Activated T-cell treated with anti-CD3 and anti-CD28 coated beads, Interleukin-2, amount 50 U/mL, for 24 hours (primary cell): ENCODE measurements around the gene OSR1.
"Not testable (repeated sequence)": the region's sequence is repeated elsewhere in the genome, so short reads cannot be mapped to it uniquely, and the experiment has no call there.

Source experiments
- DNase-seq: peaks from one replicate; pipeline ENCODE4 v3.0.0-alpha.2; 2020
- H3K27ac Mint-ChIP-seq: 2 replicates; pipeline ENCODE4 v1.8.0; 2020; ENCODE audit warnings: mild to moderate bottlenecking, mixed read lengths
- H3K27me3 Mint-ChIP-seq: 2 replicates; pipeline ENCODE4 v1.8.0; 2020; ENCODE audit warnings: mixed read lengths
- H3K36me3 Mint-ChIP-seq: 2 replicates; pipeline ENCODE4 v1.8.0; 2020; ENCODE audit warnings: low read depth, mixed read lengths
- H3K4me1 Mint-ChIP-seq: 2 replicates; pipeline ENCODE4 v1.8.0; 2020; ENCODE audit warnings: low read depth, mixed read lengths
- H3K4me3 Mint-ChIP-seq: 2 replicates; pipeline ENCODE4 v1.8.0; 2020; ENCODE audit warnings: mild to moderate bottlenecking, moderate library complexity, mixed read lengths
- H3K9me3 Mint-ChIP-seq: 2 replicates; pipeline ENCODE4 v1.8.0; 2020; ENCODE audit warnings: mixed read lengths

OSR1 gene

DNA sequence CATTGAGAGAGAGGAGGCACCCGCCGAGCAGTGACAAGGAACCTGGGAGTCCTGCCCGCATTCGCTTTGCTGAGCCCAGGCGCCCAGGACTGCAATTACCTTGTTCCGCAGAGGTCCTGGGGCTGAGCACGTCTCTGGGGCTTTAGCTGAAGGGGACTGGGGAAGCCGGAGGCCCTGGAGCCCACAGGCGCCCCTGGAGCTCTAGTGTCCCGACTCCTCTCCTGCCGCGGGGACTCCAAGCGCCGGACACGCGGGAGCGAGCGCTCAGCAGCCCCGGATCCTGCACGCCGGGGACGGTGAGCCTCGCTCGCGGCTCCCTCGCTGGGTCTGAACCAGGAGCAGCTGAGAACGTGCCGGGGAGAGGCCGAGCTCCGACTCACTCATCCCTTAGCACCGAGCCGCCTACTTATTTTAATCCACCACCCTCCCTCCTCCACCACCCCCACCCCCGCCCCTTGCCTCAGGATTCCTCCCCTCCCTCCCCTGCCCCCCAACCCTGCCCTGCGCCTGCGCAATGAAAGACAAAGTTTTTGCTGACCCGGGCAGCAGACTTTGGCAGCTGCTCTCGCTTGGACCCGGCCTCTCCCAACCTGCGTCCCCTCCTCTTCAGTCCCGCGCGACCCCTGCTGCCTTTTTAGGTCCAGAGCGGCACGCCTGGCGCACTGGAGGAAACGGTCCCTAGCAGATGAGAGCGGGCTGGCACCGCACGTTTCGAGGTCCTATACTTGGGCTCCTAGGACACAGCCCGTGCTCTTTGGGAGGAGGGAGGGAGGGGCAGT, at the start of gene OSR1:
OSR1 (minus strand) TSS at position 382 of the 779 bp plus-strand sequence. CDS start 4,818 bp downstream, outside the sequence.
- Mint-ChIP-seq H3K4me3 (peak within 1 kb of the TSS; percentile 57), H3K27ac (no peak within 1 kb of the TSS), H3K9me3 (no peaks in the 10 kb centered on the region), H3K27me3 (peaks cover 99% of the 10 kb centered on the region), H3K4me1 (peaks cover 57% of the 10 kb centered on the region), H3K36me3 (peaks cover 2% of the 10 kb centered on the region)
- peak; percentile 58 for DNase-seq

- DNase-seq, result no peak
Measured at GRCh38 chr2:19403785-19404184, 45.4 kb upstream of the OSR1 start.

GRCh38 chr2:19392191-19392590, 33.8 kb upstream of the OSR1 start:
- Mint-ChIP-seq H3K27ac (no peak overlapping the region), H3K9me3 (no peaks in the 10 kb centered on the region), H3K27me3 (peaks cover 44% of the 10 kb centered on the region), H3K4me1 (no peaks in the 10 kb centered on the region), H3K4me3 (no peak overlapping the region), H3K36me3 (no peaks in the 10 kb centered on the region)
- no peak for DNase-seq

More at GRCh38 chr2:19403785-19404184, 45.4 kb upstream of the OSR1 start:
- Mint-ChIP-seq H3K4me1 (no peaks in the 10 kb centered on the region), H3K27ac (no peak overlapping the region), H3K9me3 (no peaks in the 10 kb centered on the region), H3K4me3 (no peak overlapping the region), H3K36me3 (no peaks in the 10 kb centered on the region), H3K27me3 (peaks cover 30% of the 10 kb centered on the region)

DNA sequence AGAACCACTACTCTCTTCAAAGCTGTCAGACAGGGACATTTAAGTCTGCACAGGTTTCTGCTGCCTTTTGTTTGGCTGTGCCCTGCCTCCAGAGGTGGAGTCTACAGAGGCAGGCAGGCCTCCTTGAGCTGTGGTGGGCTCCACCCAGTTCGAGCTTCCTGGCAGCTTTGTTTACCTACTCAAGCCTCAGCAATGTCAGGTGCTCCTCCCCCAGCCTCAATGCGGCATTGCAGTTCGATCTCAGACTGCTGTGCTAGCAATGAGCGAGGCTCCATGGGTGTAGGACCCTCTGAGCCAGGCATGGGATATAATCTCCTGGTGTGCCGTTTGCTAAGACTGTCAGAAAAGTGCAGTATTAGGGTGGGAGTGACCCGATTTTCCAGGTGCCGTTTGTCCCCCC, 31.0 kb upstream of the OSR1 start:
- not testable (repeated sequence) for H3K27ac Mint-ChIP-seq, H3K4me1 Mint-ChIP-seq, H3K9me3 Mint-ChIP-seq, H3K36me3 Mint-ChIP-seq, DNase-seq, H3K4me3 Mint-ChIP-seq
- peaks cover 45% of the 10 kb centered on the region for H3K27me3 Mint-ChIP-seq

- H3K27ac Mint-ChIP-seq, result no peak overlapping the region
Measured at GRCh38 chr2:19380532-19380931, 22.1 kb upstream of the OSR1 start.

DNA sequence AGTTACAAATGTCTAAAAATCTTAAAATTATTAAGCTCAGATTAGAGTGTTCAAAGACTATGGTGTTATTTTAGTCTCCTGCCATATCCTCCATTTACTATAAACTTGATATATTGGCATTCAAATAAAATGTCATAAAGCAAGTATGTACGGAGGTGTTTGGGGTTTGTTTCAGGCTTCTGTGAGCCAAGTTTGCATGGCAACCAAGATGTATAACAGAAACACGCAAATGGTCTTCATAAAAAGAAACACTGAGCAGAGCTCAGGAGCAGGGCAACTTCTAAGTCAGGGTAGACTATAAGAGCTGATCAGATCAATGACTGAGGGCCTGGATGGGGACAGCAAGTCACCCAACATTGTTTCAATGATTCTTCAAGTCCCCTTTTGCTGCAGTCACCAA, 20.5 kb upstream of the OSR1 start:
- Mint-ChIP-seq H3K4me1 (no peaks in the 10 kb centered on the region), H3K27me3 (peaks cover 70% of the 10 kb centered on the region), H3K4me3 (no peak overlapping the region), H3K27ac (no peak overlapping the region), H3K9me3 (no peaks in the 10 kb centered on the region), H3K36me3 (no peaks in the 10 kb centered on the region)
- no peak for DNase-seq

More at GRCh38 chr2:19380532-19380931, 22.1 kb upstream of the OSR1 start:
- Mint-ChIP-seq H3K27me3 (peaks cover 64% of the 10 kb centered on the region), H3K36me3 (no peaks in the 10 kb centered on the region), H3K4me3 (no peak overlapping the region), H3K4me1 (no peaks in the 10 kb centered on the region), H3K9me3 (peaks cover 2% of the 10 kb centered on the region)
- no peak for DNase-seq

DNA sequence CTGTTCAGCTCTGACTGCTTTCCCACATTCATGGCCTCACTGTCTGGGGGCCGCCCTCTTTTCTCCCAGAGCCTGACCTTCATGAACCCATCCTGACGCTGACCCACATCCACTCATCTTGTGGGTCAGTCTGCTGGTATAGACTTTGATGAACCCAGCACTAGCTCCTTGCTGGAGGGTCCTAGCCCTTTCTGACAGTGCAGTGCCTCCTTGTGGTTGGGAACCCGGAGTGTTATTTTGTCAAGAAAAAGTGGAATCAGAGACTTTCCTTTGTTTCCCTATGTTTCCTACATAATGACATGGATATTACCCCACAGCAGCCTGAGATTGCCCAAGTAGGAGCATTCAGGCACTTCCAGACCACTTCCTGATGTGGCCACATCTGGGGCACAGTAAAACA, 19.3 kb upstream of the OSR1 start:
- Mint-ChIP-seq H3K4me1 (no peaks in the 10 kb centered on the region), H3K27ac (no peak overlapping the region), H3K36me3 (no peaks in the 10 kb centered on the region), H3K27me3 (peaks cover 72% of the 10 kb centered on the region), H3K4me3 (no peak overlapping the region), H3K9me3 (no peaks in the 10 kb centered on the region)
- no peak for DNase-seq

DNA sequence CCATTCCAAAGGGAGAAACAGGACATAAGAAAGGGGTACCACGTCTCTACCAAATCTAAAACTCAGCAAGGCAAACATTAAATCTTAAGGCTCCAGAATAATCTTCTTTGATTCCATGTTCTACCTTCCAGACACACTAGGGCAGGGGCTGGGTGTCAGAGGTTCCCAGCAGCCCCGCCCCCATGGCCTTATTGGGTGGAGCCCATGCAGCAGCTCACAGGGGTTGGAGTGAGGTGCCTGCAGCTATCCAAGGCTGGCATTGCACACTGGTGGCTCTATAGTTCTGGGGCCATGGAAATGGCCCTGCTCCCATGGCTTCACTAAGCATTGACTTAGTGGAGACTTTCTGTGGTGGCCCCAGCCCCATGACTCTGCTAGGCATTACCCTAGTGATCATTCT, 14.9 kb upstream of the OSR1 start:
- H3K36me3 Mint-ChIP-seq, result no peaks in the 10 kb centered on the region
- H3K4me3 Mint-ChIP-seq, result no peak overlapping the region
- no peak overlapping the region for H3K27ac Mint-ChIP-seq
- H3K27me3 Mint-ChIP-seq, result peaks cover 74% of the 10 kb centered on the region
- H3K9me3 Mint-ChIP-seq, result no peaks in the 10 kb centered on the region
- H3K4me1 Mint-ChIP-seq, result no peaks in the 10 kb centered on the region
- no peak for DNase-seq

GRCh38 chr2:19371996-19372582, 13.7 kb upstream of the OSR1 start:
- no peak for DNase-seq
- H3K9me3 Mint-ChIP-seq, result no peaks in the 10 kb centered on the region
- H3K27me3 Mint-ChIP-seq, result peaks cover 68% of the 10 kb centered on the region
- no peak overlapping the region for H3K27ac Mint-ChIP-seq
- no peaks in the 10 kb centered on the region for H3K4me1 Mint-ChIP-seq
- H3K36me3 Mint-ChIP-seq, result no peaks in the 10 kb centered on the region
- H3K4me3 Mint-ChIP-seq, result no peak overlapping the region

GRCh38 chr2:19369341-19369955, 11.0 kb upstream of the OSR1 start:
- H3K27ac Mint-ChIP-seq, result no peak overlapping the region

GRCh38 chr2:19368760-19369159, 10.3 kb upstream of the OSR1 start:
- Mint-ChIP-seq H3K27ac (no peak overlapping the region), H3K36me3 (no peaks in the 10 kb centered on the region), H3K4me1 (no peaks in the 10 kb centered on the region), H3K9me3 (no peaks in the 10 kb centered on the region), H3K27me3 (peaks cover 49% of the 10 kb centered on the region), H3K4me3 (no peak overlapping the region)
- no peak for DNase-seq

More at GRCh38 chr2:19369341-19369955, 11.0 kb upstream of the OSR1 start:
- Mint-ChIP-seq H3K27me3 (peaks cover 51% of the 10 kb centered on the region), H3K4me1 (no peaks in the 10 kb centered on the region), H3K4me3 (no peak overlapping the region), H3K36me3 (no peaks in the 10 kb centered on the region), H3K9me3 (no peaks in the 10 kb centered on the region)
- DNase-seq, result no peak

DNA sequence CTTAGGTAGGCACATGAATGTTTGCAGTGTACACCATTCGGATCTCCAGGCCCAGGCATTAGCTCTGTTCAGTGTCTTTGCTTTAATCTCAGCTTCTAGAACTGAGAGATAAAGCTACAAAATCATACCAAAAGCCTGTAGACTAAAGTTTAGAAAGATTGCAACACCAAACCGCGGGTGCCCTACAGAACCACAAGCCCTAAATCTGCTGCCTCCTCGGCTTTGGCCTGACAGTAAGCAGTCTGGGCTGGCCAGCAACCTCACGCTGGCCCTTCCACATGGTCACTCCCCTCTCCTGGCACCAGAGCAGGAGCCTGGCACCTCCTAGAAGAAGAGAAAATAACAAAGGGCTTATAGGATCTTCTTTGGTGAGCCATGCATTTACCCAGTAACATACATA, 8.9 kb upstream of the OSR1 start:
- DNase-seq, result no peak
- H3K36me3 Mint-ChIP-seq, result peaks cover 2% of the 10 kb centered on the region
- peaks cover 51% of the 10 kb centered on the region for H3K27me3 Mint-ChIP-seq
- no peak overlapping the region for H3K4me3 Mint-ChIP-seq
- no peaks in the 10 kb centered on the region for H3K9me3 Mint-ChIP-seq
- peaks cover 12% of the 10 kb centered on the region for H3K4me1 Mint-ChIP-seq
- H3K27ac Mint-ChIP-seq, result no peak overlapping the region

DNA sequence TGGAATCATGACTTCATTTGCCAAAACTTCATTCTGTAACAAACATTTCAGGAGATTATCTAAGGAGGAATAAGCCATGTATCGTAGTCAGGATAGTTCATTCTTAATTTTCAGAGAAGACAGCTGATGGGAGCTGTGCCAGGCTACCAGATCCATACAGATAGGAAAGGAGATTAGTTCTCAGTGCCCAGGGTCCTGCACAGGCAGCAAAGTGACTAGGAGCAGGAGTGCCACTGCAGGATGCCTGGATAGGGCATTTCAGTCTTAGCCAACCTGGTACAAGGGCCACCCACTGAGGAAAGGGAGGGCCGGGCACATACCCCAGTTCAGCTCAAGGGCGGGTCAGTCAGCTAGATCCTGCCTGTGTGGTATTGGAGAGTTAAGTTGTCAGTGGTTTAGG, 6.7 kb upstream of the OSR1 start:
- Mint-ChIP-seq H3K4me3 (no peak overlapping the region), H3K36me3 (peaks cover 2% of the 10 kb centered on the region), H3K27me3 (peaks cover 56% of the 10 kb centered on the region), H3K4me1 (peaks cover 30% of the 10 kb centered on the region), H3K27ac (no peak overlapping the region), H3K9me3 (no peaks in the 10 kb centered on the region)
- no peak for DNase-seq

DNA sequence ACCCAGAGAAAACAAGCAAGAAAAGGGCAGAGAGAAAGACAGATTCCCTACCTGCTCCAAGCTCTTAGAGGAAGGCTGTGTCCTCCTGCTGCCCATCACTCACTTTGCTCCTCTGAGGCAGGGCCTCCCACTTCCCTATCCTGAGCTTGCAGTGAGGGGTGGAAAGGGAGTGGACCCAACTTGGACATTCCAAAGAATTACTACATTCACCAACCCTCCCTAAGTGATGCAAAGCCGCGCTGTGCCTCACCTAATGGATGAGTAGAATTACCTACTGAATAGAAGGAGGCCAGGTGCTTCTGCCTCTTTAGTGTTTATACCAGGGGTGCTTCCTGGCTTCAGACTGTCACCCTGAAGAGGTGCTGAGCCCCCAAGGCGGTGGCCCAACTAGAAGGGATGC, 5.6 kb upstream of the OSR1 start:
- peaks cover 2% of the 10 kb centered on the region for H3K36me3 Mint-ChIP-seq
- no peak for DNase-seq
- H3K9me3 Mint-ChIP-seq, result no peaks in the 10 kb centered on the region
- H3K4me1 Mint-ChIP-seq, result peaks cover 31% of the 10 kb centered on the region
- H3K4me3 Mint-ChIP-seq, result no peak overlapping the region
- peaks cover 61% of the 10 kb centered on the region for H3K27me3 Mint-ChIP-seq
- no peak overlapping the region for H3K27ac Mint-ChIP-seq

GRCh38 chr2:19363474-19363778, 5.0 kb upstream of the OSR1 start:
- DNase-seq, result no peak
- no peak overlapping the region for H3K27ac Mint-ChIP-seq
- peaks cover 2% of the 10 kb centered on the region for H3K36me3 Mint-ChIP-seq
- H3K27me3 Mint-ChIP-seq, result peaks cover 64% of the 10 kb centered on the region
- H3K9me3 Mint-ChIP-seq, result no peaks in the 10 kb centered on the region
- H3K4me3 Mint-ChIP-seq, result peak overlapping the region; percentile 85
- peaks cover 35% of the 10 kb centered on the region for H3K4me1 Mint-ChIP-seq
